DND-41 (cell line): ENCODE data around the gene SEMA5A.

Experiments used
- CTCF ChIP-seq: IDR thresholded peaks from 2 replicates; pipeline ENCODE4 v1.5.1; 2012; ENCODE audit warnings: borderline replicate concordance, low read length, moderate library complexity, mild to moderate bottlenecking; ENCODE audit not compliant: poor library complexity, severe bottlenecking; ENCODE audit errors: extremely low read depth
- EZH2 ChIP-seq: IDR thresholded peaks from 3 replicates; pipeline ENCODE4 v1.6.1; 2012; ENCODE audit warnings: borderline replicate concordance, low read depth, mild to moderate bottlenecking, moderate library complexity, low read length, inconsistent platforms; ENCODE audit not compliant: severe bottlenecking

GRCh38 chr5:9456435-9457042, 89.3 kb downstream of the SEMA5A start:
- TF ChIP-seq CTCF (no peak), EZH2 (no peak)
